Activated CD4-positive, alpha-beta T cell treated with anti-CD3 and anti-CD28 coated beads, Interleukin-2, amount 50 U/mL, for 24 hours (primary cell): ENCODE data around the gene SLC9A4.
"Not testable (repeated sequence)": the region's sequence is repeated elsewhere in the genome, so short reads cannot be mapped to it uniquely, and the experiment has no call there.

Experiments used
- DNase-seq, 2 donors: peaks; one replicate each; pipeline ENCODE4 v3.0.0-alpha.2; 2020; ENCODE audit warnings: low read depth in 1 of 2, low spot score in 1 of 2

The SLC9A4 gene

GRCh38 chr2:102544182-102544581, 71.2 kb downstream of the SLC9A4 start:
- DNase-seq, result no peak

GRCh38 chr2:102547462-102547861, 74.4 kb downstream of the SLC9A4 start:
- DNase-seq, result no peak

GRCh38 chr2:102549027-102549426, 76.0 kb downstream of the SLC9A4 start:
- no peak for DNase-seq

- no peak for DNase-seq
Measured at GRCh38 chr2:102550151-102550550, 77.1 kb downstream of the SLC9A4 start.

GRCh38 chr2:102551329-102552096, 78.5 kb downstream of the SLC9A4 start:
- DNase-seq, result no peak

GRCh38 chr2:102553601-102554000, 80.6 kb downstream of the SLC9A4 start:
- DNase-seq, result no peak

- no peak for DNase-seq
Measured at GRCh38 chr2:102558463-102558862, 85.4 kb downstream of the SLC9A4 start.

GRCh38 chr2:102562542-102562941, 89.5 kb downstream of the SLC9A4 start:
- not testable (repeated sequence) for DNase-seq

- no peak for DNase-seq
Measured at GRCh38 chr2:102575888-102576287, 102.9 kb downstream of the SLC9A4 start.

GRCh38 chr2:102578376-102578775, 105.3 kb downstream of the SLC9A4 start:
- DNase-seq, result no peak

GRCh38 chr2:102581911-102582310, 108.9 kb downstream of the SLC9A4 start:
- DNase-seq, result no peak

- DNase-seq, result no peak
Measured at GRCh38 chr2:102582845-102583244, 109.8 kb downstream of the SLC9A4 start.
